Subcutaneous adipose tissue (tissue), 4 donors: ENCODE results near the gene C11orf42. TPM values are rescaled to one million over a fixed set of nuclear protein-coding genes. Genes with fewer than 3 reads are reported as not detected.

Source experiments
- total RNA-seq, 4 donors: library from RNA; depleted of rRNA; stranded (reverse); fragments of >200 nt; gene quantifications; one replicate each; pipeline ENCODE4 v1.1.0, GENCODE V29; 2016
- TF ChIP-seq, protein P1 (sequence below): fragments of 450-650 bp; IDR thresholded peaks from one replicate; pipeline ENCODE4 v1.5.1; 2016; ENCODE audit warnings: low read depth, mild to moderate bottlenecking, control low read depth, antibody characterized with exemption, moderate library complexity

The C11orf42 gene
- total RNA-seq, 4 donors from 2014 or later: not detected

DNA sequence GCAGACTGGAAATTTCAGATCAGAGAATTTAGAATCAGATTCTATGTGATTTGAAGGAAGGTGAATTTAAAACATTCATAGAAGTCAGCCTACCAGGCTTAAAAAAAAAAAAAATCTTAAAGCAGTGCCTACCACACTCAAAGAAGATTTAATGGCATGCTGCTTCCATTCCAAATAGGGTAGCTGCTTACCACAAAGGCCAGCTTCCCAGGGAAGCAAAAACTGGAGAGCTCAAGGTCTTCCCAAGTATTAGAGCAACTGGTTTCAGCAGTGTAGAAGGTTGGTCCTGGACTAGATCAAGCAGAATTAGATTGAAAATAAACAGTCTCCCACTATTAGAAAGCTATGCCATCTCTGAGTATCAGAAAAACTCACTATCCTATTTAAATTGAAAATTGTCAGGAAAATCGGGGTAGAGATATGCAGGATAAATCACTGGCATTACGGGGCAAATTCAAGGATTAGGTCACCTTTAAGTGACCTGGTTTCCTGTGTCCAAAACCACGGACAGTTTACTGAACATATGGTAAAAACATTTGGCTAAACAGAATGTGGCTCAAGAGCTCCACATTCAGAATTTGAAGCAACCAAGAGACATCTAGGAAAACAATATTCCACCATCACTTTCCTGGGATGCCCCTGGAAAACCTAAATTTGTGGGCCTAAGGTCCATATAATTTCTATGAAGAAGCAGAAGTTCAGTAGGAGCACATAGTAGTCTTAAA is 1.3 kb downstream of the C11orf42 start:
- TF ChIP-seq, protein P1, sequence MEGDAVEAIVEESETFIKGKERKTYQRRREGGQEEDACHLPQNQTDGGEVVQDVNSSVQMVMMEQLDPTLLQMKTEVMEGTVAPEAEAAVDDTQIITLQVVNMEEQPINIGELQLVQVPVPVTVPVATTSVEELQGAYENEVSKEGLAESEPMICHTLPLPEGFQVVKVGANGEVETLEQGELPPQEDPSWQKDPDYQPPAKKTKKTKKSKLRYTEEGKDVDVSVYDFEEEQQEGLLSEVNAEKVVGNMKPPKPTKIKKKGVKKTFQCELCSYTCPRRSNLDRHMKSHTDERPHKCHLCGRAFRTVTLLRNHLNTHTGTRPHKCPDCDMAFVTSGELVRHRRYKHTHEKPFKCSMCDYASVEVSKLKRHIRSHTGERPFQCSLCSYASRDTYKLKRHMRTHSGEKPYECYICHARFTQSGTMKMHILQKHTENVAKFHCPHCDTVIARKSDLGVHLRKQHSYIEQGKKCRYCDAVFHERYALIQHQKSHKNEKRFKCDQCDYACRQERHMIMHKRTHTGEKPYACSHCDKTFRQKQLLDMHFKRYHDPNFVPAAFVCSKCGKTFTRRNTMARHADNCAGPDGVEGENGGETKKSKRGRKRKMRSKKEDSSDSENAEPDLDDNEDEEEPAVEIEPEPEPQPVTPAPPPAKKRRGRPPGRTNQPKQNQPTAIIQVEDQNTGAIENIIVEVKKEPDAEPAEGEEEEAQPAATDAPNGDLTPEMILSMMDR: no peak

DNA sequence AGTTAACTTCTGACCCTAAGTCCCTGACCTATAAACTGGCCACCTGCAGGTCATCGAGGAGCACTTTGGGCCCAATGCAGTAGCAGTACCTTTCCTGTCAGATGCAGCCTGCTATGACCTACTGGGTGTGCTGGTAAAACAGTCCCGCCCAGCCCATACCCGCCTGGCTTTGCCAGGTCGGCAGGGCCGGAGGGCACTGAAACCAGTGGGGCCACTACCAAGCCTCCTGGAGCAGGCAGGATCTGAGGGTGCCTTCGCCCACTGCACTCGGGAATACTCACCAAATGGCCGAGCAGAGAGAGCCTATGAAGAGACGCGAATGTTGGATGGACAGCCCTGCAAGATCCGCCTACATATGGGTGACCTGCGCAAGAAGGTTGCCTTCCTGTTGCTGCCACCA is 4.4 kb downstream of the C11orf42 start:
- TF ChIP-seq, protein P1: no peak

GRCh38 chr11:6210274-6210955 is 5.1 kb downstream of the C11orf42 start:
- TF ChIP-seq, protein P1: no peak

- TF ChIP-seq, protein P1: no peak
Observed at GRCh38 chr11:6214530-6214929, 9.2 kb downstream of the C11orf42 start.

GRCh38 chr11:6216501-6216900 is 11.1 kb downstream of the C11orf42 start:
- TF ChIP-seq, protein P1: no peak

DNA sequence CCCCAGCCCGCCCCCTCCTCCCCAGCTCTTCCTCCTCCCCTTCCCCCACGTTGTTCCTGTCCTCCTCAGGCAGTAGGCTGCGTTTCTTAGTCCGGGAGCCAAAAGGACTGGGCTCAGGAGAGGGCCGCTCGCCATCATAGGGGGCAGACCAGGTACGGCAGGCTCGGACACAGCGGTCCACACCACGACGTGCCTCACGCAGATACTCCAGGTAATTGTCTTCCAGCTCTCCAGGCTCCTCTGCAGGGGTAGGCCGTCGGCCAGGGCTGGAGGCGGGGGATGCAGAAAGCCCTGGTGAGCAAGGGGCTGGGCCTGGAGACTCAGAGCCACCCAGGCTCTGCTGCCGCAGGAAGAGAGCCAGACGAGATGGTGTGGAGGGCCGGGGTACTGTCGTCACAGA is 12.4 kb downstream of the C11orf42 start:
- TF ChIP-seq, protein P1: no peak

DNA sequence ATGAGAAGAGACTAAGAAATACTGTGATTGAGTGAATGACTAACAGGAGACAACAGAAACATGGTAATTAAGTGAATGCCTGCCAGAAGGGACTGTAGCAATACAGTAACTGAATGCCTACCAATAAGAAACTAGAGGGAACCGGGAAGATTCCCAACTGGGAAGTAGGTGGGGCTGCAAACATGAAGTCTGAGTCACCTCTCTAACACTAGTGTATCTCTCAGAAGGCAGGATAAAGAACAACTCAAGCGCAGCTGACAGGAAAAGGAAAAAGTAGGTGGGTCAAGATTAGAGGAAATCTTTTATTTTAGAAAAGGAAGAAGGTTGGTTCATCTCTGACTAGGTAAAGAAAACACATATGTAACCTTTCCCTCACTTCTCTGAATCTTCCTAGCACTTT is 14.0 kb downstream of the C11orf42 start:
- TF ChIP-seq, protein P1: no peak
